Endothelial cell of umbilical vein (primary cell): Measurements from ENCODE around the gene CABP2. TPM values are rescaled to one million over a fixed set of nuclear protein-coding genes. Genes with fewer than 3 reads are reported as not detected.

ENCODE experiments used
- BruUV-seq: library from RNA; stranded (reverse); fragments of 400-500 nt; replicated peaks from 2 replicates; lab custom pipeline; 2021; lab: Mats Ljungman, UMichigan
- CTCF ChIA-PET: fragments of 300-600, 350-600 bp; sonication (Branson Sonifier 250); formaldehyde crosslinking; loops from one replicate; lab custom pipeline; 2021; ENCODE audit warnings: antibody characterized with exemption, inconsistent platforms; lab: Charles Lee
- POLR2A ChIA-PET: fragments of 300-600, 350-600 bp; sonication (Branson Sonifier 250); formaldehyde crosslinking; loops from one replicate; lab custom pipeline; 2021; ENCODE audit warnings: antibody characterized with exemption, inconsistent platforms; lab: Charles Lee
- DNase-seq: peaks from one replicate; pipeline ENCODE4 v3.0.0-alpha.2; 2011; ENCODE audit warnings: low read depth, low spot score
- FAIRE-seq: peaks from 2 replicates; lab custom pipeline; 2011; peaks lifted over from hg19 to GRCh38; lab: Jason Lieb, UNC
- H2AFZ ChIP-seq: 2 replicates; pipeline ENCODE4 v1.6.0; 2012; ENCODE audit warnings: low read depth, low read length, control low read depth, inconsistent platforms
- H3K27ac ChIP-seq: 2 replicates; pipeline ENCODE4 v1.5.1; 2011; ENCODE audit warnings: low read depth, mild to moderate bottlenecking, control low read depth, low read length, moderate library complexity; ENCODE audit not compliant: insufficient read depth
- H3K27me3 ChIP-seq, 2 experiments: 2 replicates each; pipeline versions ENCODE4 v1.6.0 to v1.6.1; 2011; ENCODE audit warnings: low read length in 2 of 2, mixed read lengths in 1 of 2; ENCODE audit not compliant: control insufficient read depth in 2 of 2, insufficient read depth in 2 of 2
- H3K36me3 ChIP-seq, 2 experiments: 2 replicates in 1 of 2; 3 replicates in 1 of 2; pipeline ENCODE4 v1.5.1; 2011; ENCODE audit warnings: low read length in 2 of 2, mild to moderate bottlenecking in 1 of 2, moderate library complexity in 1 of 2; ENCODE audit not compliant: control insufficient read depth in 2 of 2, insufficient read depth in 2 of 2; ENCODE audit errors: extremely low read depth in 1 of 2
- H3K4me1 ChIP-seq: 3 replicates; pipeline ENCODE4 v1.5.1; 2011; ENCODE audit warnings: mild to moderate bottlenecking, low read length; ENCODE audit not compliant: control insufficient read depth, insufficient read depth; ENCODE audit errors: extremely low read depth
- H3K4me2 ChIP-seq: 2 replicates; pipeline ENCODE4 v1.6.1; 2011; ENCODE audit warnings: low read length, control low read depth, mixed read lengths; ENCODE audit not compliant: insufficient read depth
- H3K4me3 ChIP-seq, 3 experiments: fragments of 200-600 bp in 1 of 3; sonication (generic), shearing (Covaris generic) in 1 of 3; replicated peaks in 1 of 3; 2 replicates each; pipeline ENCODE4 v1.5.1; 2011 to 2016; ENCODE audit warnings: control low read depth in 3 of 3, low read length in 3 of 3, mild to moderate bottlenecking in 2 of 3, inconsistent platforms in 1 of 3, low read depth in 1 of 3, moderate library complexity in 1 of 3; ENCODE audit not compliant: insufficient read depth in 1 of 3
- H3K79me2 ChIP-seq: 2 replicates; pipeline ENCODE4 v1.6.0; 2012; ENCODE audit warnings: low read length, inconsistent platforms; ENCODE audit not compliant: control insufficient read depth, insufficient read depth
- H3K9ac ChIP-seq: replicated peaks from 2 replicates; pipeline ENCODE3; 2011; ENCODE audit warnings: low read length, control low read depth; ENCODE audit not compliant: insufficient read depth; ENCODE audit errors: extremely low read depth
- H3K9me1 ChIP-seq: replicated peaks from 3 replicates; pipeline ENCODE4 v1.6.0; 2011; ENCODE audit warnings: mild to moderate bottlenecking, low read length; ENCODE audit not compliant: control insufficient read depth, insufficient read depth; ENCODE audit errors: extremely low read depth
- H3K9me3 ChIP-seq: replicated peaks from 2 replicates; pipeline ENCODE4 v1.5.1; 2012; ENCODE audit warnings: low read length, inconsistent platforms; ENCODE audit not compliant: control insufficient read depth, insufficient read depth
- H4K20me1 ChIP-seq: replicated peaks from 2 replicates; pipeline ENCODE3; 2011; ENCODE audit warnings: mild to moderate bottlenecking, low read length; ENCODE audit not compliant: control insufficient read depth, insufficient read depth; ENCODE audit errors: extremely low read depth
- CTCF ChIP-seq, 2 donors: IDR thresholded peaks; 1 replicate in 1 of 2; 2 replicates in 1 of 2; pipeline ENCODE4 v1.5.1; 2011; ENCODE audit warnings: low read length in 2 of 2, mild to moderate bottlenecking in 2 of 2, moderate library complexity in 2 of 2, control low read depth in 1 of 2, inconsistent platforms in 1 of 2, low read depth in 1 of 2; ENCODE audit not compliant: insufficient read depth in 1 of 2; ENCODE audit errors: extremely low read depth in 1 of 2
- EZH2 ChIP-seq: IDR thresholded peaks from 2 replicates; pipeline ENCODE4 v1.6.1; 2012; ENCODE audit warnings: borderline replicate concordance, low read depth, mild to moderate bottlenecking, moderate library complexity, low read length, inconsistent platforms; ENCODE audit not compliant: severe bottlenecking
- FOS ChIP-seq: IDR thresholded peaks from 2 replicates; pipeline ENCODE4 v1.6.1; 2011; ENCODE audit warnings: mild to moderate bottlenecking, low read length, moderate library complexity, borderline replicate concordance; ENCODE audit not compliant: insufficient read depth
- GATA2 ChIP-seq: IDR thresholded peaks from 2 replicates; pipeline ENCODE4 v1.7.0; 2011; ENCODE audit warnings: low read depth, mild to moderate bottlenecking, moderate library complexity, mixed read lengths, low read length; ENCODE audit not compliant: insufficient read length, insufficient read depth
- JUN ChIP-seq: IDR thresholded peaks from 2 replicates; pipeline ENCODE4 v1.6.1; 2011; ENCODE audit warnings: borderline replicate concordance, low read depth; ENCODE audit not compliant: insufficient read length, insufficient read depth
- MAX ChIP-seq: IDR thresholded peaks from 2 replicates; pipeline ENCODE4 v1.6.1; 2011; ENCODE audit not compliant: insufficient read depth, insufficient read length
- MYC ChIP-seq: IDR thresholded peaks from one replicate; pipeline ENCODE4 v1.6.1; 2011; ENCODE audit warnings: mild to moderate bottlenecking, low read depth, low read length
- POLR2A ChIP-seq: IDR thresholded peaks from 2 replicates; pipeline ENCODE4 v1.6.1; 2012; ENCODE audit warnings: low read depth, mild to moderate bottlenecking, control low read depth, low read length
- POLR2AphosphoS5 ChIP-seq: IDR thresholded peaks from 2 replicates; pipeline ENCODE4 v1.6.1; 2012; ENCODE audit warnings: low read depth, mild to moderate bottlenecking, control low read depth, low read length, moderate library complexity; ENCODE audit not compliant: insufficient read depth
- dilution Hi-C: fragments of 300-500 bp; cut with MboI; formaldehyde crosslinking; loops from one replicate; pipeline ENCODE4 v1.15.0; 2019; ENCODE audit warnings: low sequenced_read_pairs; ENCODE audit not compliant: extremely low pct_ligation_motif_present
- intact Hi-C: fragments of 100-400 bp; cut with micrococcal nuclease; formaldehyde crosslinking; loops from one replicate; pipeline ENCODE4 v1.10.0; 2022
- polyA plus RNA-seq, 4 experiments: library from polyadenylated mRNA; depleted of rRNA in 3 of 4; stranded (reverse) in 3 of 4; unstranded in 1 of 4; fragments of >200 nt; gene quantifications; 2 replicates each; pipeline versions ENCODE4 v1.2.1 to v1.2.3, GENCODE V29; 2011 to 2012; ENCODE audit warnings: missing spikeins in 1 of 4
- total RNA-seq: library from RNA; stranded (reverse); gene quantifications from 2 replicates; pipeline ENCODE4 v1.2.3, GENCODE V29; 2021

Gene CABP2
- total and polyA plus RNA-seq, 2 donors (not counting 3 experiments of a cell fraction or from before 2014, with no cell fraction given), result not detected

GRCh38 chr11:67492801-67493547, 30.3 kb downstream of the CABP2 start:
- TF ChIP-seq JUN (no peak), FOS (no peak), MAX (no peak), GATA2 (no peak), CTCF (IDR thresholded peaks at IDR 0.05; ENCODE audit: extremely low read depth in 1 of 2, insufficient read depth in 1 of 2, low read depth in 1 of 2, low read length in 2 of 2) (no peak), EZH2 (no peak), POLR2AphosphoS5 (no peak), MYC (no peak), POLR2A (no peak)

More at GRCh38 chr11:67492801-67493547, 30.3 kb downstream of the CABP2 start:
- H3K9me1 ChIP-seq, result no peaks in the 10 kb centered on the region
- H3K79me2 ChIP-seq, result no peaks in the 10 kb centered on the region
- FAIRE-seq (no peak), DNase-seq (no peak)
- no peak overlapping the region for H3K4me2 ChIP-seq
- no peak overlapping the region for H3K9ac ChIP-seq
- intact Hi-C loops (no loop called here), dilution Hi-C loops (no loop called here)
- no peak overlapping the region for H2AFZ ChIP-seq
- no TSS peak for BruUV-seq
- no peaks in the 10 kb centered on the region for H3K27me3 ChIP-seq
- no peak overlapping the region for H3K27ac ChIP-seq
- H3K4me3 ChIP-seq, result no peak overlapping the region
- H3K36me3 ChIP-seq, result peaks cover 0 to 9% of the 10 kb centered on the region in 2 experiments
- ChIA-PET CTCF (interaction anchor here (1.0 to 2.6 kb wide), 2 partner anchors 10 to 91 kb away, joined by 3 to 10 read pairs; partner anchors contain the start of genes AIP and PPP1CA), POLR2A (no interaction called here)
- H3K4me1 ChIP-seq, result no peaks in the 10 kb centered on the region
- H3K9me3 ChIP-seq, result no peaks in the 10 kb centered on the region
- no peaks in the 10 kb centered on the region for H4K20me1 ChIP-seq
